Caco-2 (cell line): ENCODE measurements around the gene CATSPERZ. TPM values are rescaled to one million over a fixed set of nuclear protein-coding genes. Genes with fewer than 3 reads are reported as not detected.

Source experiments
- BruUV-seq: library from RNA; stranded (reverse); fragments of 400-500 nt; replicated peaks from 2 replicates; lab custom pipeline; 2021; lab: Mats Ljungman, UMichigan
- CTCF ChIA-PET: fragments of 300-600 bp; sonication (Branson Sonifier 250); formaldehyde crosslinking; loops from one replicate; lab custom pipeline; 2022; ENCODE audit warnings: antibody characterized with exemption; lab: Charles Lee
- POLR2A ChIA-PET: fragments of 300-600 bp; sonication (Branson Sonifier 250); formaldehyde crosslinking; loops from one replicate; lab custom pipeline; 2022; ENCODE audit warnings: antibody characterized with exemption; lab: Charles Lee
- DNase-seq, 2 experiments: peaks; one replicate each; pipeline versions ENCODE4 v3.0.0 to v3.0.0-alpha.2; 2020 to 2022
- H3K27me3 ChIP-seq: replicated peaks from 2 replicates; pipeline ENCODE4 v1.6.0; 2011; ENCODE audit warnings: low read length; ENCODE audit not compliant: control insufficient read depth, insufficient read depth
- H3K36me3 ChIP-seq: 2 replicates; pipeline ENCODE4 v1.5.1; 2011; ENCODE audit warnings: low read length; ENCODE audit not compliant: control insufficient read depth, insufficient read depth
- H3K4me1 ChIP-seq: fragments of 250-450 bp; sonication (Bioruptor Pico); 2 replicates; pipeline ENCODE4 v1.5.1; 2020; ENCODE audit warnings: mild to moderate bottlenecking
- H3K4me3 ChIP-seq: 2 replicates; pipeline ENCODE4 v1.5.1; 2011; ENCODE audit warnings: low read depth, mild to moderate bottlenecking, control low read depth, low read length
- H3K9me3 ChIP-seq: fragments of 250-450 bp; sonication (Bioruptor Pico); 2 replicates; pipeline ENCODE4 v1.5.1; 2020; ENCODE audit warnings: mild to moderate bottlenecking, moderate library complexity
- H3K27ac Mint-ChIP-seq: one replicate; pipeline ENCODE4 v1.8.0; 2022; ENCODE audit warnings: mixed read lengths; ENCODE audit not compliant: unreplicated experiment
- H3K27me3 Mint-ChIP-seq: one replicate; pipeline ENCODE4 v1.8.0; 2022; ENCODE audit warnings: mixed read lengths; ENCODE audit not compliant: insufficient read depth, unreplicated experiment
- H3K36me3 Mint-ChIP-seq: one replicate; pipeline ENCODE4 v1.8.0; 2022; ENCODE audit warnings: mild to moderate bottlenecking, mixed read lengths; ENCODE audit not compliant: insufficient read depth, unreplicated experiment
- H3K4me1 Mint-ChIP-seq: one replicate; pipeline ENCODE4 v1.8.0; 2022; ENCODE audit warnings: low read depth, mixed read lengths; ENCODE audit not compliant: unreplicated experiment
- H3K4me3 Mint-ChIP-seq: one replicate; pipeline ENCODE4 v1.8.0; 2022; ENCODE audit warnings: mild to moderate bottlenecking, moderate library complexity, mixed read lengths; ENCODE audit not compliant: unreplicated experiment
- H3K9me3 Mint-ChIP-seq: one replicate; pipeline ENCODE4 v1.8.0; 2022; ENCODE audit warnings: mixed read lengths; ENCODE audit not compliant: unreplicated experiment
- CTCF ChIP-seq, 2 experiments: fragments of 200-600 bp in 1 of 2; IDR thresholded peaks; 1 replicate in 1 of 2; 2 replicates in 1 of 2; pipeline versions ENCODE4 v1.5.1 to v1.8.0; 2011 to 2022; ENCODE audit warnings: antibody characterized with exemption in 1 of 2, control low read depth in 1 of 2, inconsistent platforms in 1 of 2, low read depth in 1 of 2, low read length in 1 of 2, mild to moderate bottlenecking in 1 of 2, moderate library complexity in 1 of 2; ENCODE audit not compliant: insufficient read depth in 1 of 2, severe bottlenecking in 1 of 2, unreplicated experiment in 1 of 2
- intact Hi-C: fragments of 100-400 bp; cut with micrococcal nuclease; formaldehyde crosslinking; loops from one replicate; pipeline ENCODE4 v1.10.0; 2022; ENCODE audit not compliant: unreplicated experiment
- total RNA-seq: library from RNA; stranded (reverse); gene quantifications from 2 replicates; pipeline ENCODE4 v1.2.3, GENCODE V29; 2022

The CATSPERZ gene
- total RNA-seq, 1 experiment from 2014 or later: 12.8 TPM

- no peak overlapping the region for H3K4me3 Mint-ChIP-seq
- no peaks in the 10 kb centered on the region for H3K9me3 Mint-ChIP-seq
- no peak overlapping the region for H3K27ac Mint-ChIP-seq
- H3K4me1 Mint-ChIP-seq: no peaks in the 10 kb centered on the region
- H3K27me3 Mint-ChIP-seq: peaks cover 10% of the 10 kb centered on the region
- Histone ChIP-seq H3K27me3 (peaks cover 4% of the 10 kb centered on the region), H3K9me3 (no peaks in the 10 kb centered on the region), H3K4me1 (peaks cover 5% of the 10 kb centered on the region; the same call in 1 of the 2 replicates), H3K36me3 (no peaks in the 10 kb centered on the region), H3K4me3 (no peak overlapping the region)
- ChIA-PET CTCF (no interaction called here), POLR2A (no interaction called here)
- TF ChIP-seq CTCF (IDR thresholded peaks at IDR 0.05; ENCODE audit: insufficient read depth in 1 of 2, low read depth in 1 of 2, low read length in 1 of 2, severe bottlenecking in 1 of 2, unreplicated experiment in 1 of 2): no peak
- intact Hi-C loops: no loop called here
- no peak for DNase-seq
- peaks cover 5% of the 10 kb centered on the region for H3K36me3 Mint-ChIP-seq
- no TSS peak for BruUV-seq
Measured at GRCh38 chr11:64297699-64298358, 2.3 kb upstream of the CATSPERZ start.

GRCh38 chr11:64298966-64299846 is 952 bp upstream of the CATSPERZ start:
- H3K4me3 Mint-ChIP-seq: peak overlapping the region; percentile 81
- POLR2A ChIA-PET: interaction anchor here (0.6 kb wide), 1 partner anchor 83 kb away, joined by 4 read pairs; no protein-coding TSS in a partner anchor
- intact Hi-C loops: no loop called here
- peaks cover 6% of the 10 kb centered on the region for H3K4me1 Mint-ChIP-seq
- no peaks in the 10 kb centered on the region for H3K9me3 Mint-ChIP-seq
- H3K27me3 Mint-ChIP-seq: peaks cover 10% of the 10 kb centered on the region
- H3K27me3 ChIP-seq: peaks cover 2% of the 10 kb centered on the region
- peaks cover 10% of the 10 kb centered on the region for H3K4me1 ChIP-seq
- peaks cover 5% of the 10 kb centered on the region for H3K36me3 Mint-ChIP-seq
- no TSS peak for BruUV-seq
- CTCF ChIA-PET: no interaction called here
- no peak for DNase-seq
- peak overlapping the region; percentile 86; the same call in 1 of the 2 replicates for H3K4me3 ChIP-seq
- TF ChIP-seq CTCF (IDR thresholded peaks at IDR 0.05; ENCODE audit: insufficient read depth in 1 of 2, low read depth in 1 of 2, low read length in 1 of 2, severe bottlenecking in 1 of 2, unreplicated experiment in 1 of 2): no peak
- no peak overlapping the region for H3K27ac Mint-ChIP-seq
- no peaks in the 10 kb centered on the region for H3K9me3 ChIP-seq
- H3K36me3 ChIP-seq: no peaks in the 10 kb centered on the region
